Fibroblast of skin of back (primary cell): ENCODE data around the gene SPEF1.
"Not testable (repeated sequence)": the region's sequence is repeated elsewhere in the genome, so short reads cannot be mapped to it uniquely, and the experiment has no call there.

Experiments
- DNase-seq: peaks from one replicate; pipeline ENCODE4 v3.0.0-alpha.2; 2013

The SPEF1 gene

DNA sequence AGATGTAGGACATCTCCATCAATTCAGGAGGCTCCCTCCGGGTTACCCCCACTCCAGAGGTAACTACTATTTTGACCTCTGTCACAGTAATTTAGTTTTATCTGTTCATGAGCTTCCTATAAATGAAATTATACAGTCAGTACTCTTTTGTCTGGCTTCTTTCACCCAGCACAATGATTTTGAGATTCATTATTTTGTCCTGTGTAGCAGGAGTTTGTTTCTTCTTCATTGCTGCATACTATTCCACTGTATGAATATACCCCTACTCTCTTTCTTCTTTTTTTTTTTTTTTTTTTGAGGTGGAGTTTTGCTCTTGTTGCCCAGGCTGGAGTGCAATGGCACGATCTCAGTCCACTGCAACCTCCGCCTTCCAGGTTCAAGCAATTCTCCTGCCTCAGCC lies 27.3 kb upstream of the SPEF1 start:
- DNase-seq = no peak

DNA sequence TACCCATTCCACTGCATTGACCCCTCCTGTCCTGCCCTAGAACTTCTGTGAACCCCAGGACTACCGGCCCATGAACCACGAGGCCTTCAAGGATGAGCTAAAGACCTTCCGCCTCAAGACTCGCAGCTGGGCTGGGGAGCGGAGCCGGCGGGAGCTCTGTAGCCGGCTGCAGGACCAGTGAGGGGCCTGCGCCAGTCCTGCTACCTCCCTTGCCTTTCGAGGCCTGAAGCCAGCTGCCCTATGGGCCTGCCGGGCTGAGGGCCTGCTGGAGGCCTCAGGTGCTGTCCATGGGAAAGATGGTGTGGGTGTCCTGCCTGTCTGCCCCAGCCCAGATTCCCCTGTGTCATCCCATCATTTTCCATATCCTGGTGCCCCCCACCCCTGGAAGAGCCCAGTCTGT lies 23.5 kb upstream of the SPEF1 start:
- no peak for DNase-seq

DNA sequence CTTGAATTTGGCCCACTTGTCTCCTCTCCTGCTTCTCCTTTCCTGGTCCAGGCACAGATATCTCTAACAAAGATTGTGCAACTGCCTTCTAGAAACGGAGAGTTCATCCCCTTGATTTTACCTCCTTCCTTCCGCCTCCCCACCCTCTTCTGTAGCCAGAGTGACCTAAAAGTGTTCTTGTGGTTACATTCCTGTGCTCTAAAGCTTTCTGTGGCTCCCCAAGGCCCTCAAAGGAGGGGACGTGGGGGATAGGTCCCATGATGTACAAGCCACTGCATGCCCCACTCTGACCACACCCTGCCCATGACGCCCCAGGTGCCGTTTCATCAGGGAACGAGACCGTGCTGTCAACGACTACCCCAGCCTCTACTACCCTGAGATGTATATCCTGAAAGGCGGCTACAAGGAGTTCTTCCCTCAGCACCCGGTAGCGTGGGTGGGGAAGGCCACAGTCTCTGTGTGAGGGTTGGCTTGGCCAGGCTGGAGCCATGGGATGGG lies 23.1 kb upstream of the SPEF1 start:
- DNase-seq = no peak

DNA sequence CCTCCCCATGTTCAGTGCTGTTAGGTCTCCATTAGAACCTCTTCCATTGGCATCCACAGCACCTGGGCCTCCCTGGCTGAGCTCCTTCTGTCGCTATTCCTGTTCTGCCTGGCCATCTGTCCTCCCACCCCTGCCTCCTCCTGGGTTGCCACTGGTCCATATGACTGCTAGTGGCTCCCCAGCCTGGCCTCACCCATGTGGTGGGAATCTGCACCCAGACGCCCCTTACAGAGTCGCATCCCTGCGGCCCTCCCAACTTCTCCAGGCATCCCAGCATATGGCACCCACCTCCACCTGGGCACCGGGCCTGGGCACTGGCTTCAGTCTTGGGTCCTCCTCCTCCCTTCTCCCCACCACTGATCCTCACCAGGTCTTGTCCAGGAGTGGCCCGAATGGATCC lies 22.6 kb upstream of the SPEF1 start:
- no peak for DNase-seq

DNA sequence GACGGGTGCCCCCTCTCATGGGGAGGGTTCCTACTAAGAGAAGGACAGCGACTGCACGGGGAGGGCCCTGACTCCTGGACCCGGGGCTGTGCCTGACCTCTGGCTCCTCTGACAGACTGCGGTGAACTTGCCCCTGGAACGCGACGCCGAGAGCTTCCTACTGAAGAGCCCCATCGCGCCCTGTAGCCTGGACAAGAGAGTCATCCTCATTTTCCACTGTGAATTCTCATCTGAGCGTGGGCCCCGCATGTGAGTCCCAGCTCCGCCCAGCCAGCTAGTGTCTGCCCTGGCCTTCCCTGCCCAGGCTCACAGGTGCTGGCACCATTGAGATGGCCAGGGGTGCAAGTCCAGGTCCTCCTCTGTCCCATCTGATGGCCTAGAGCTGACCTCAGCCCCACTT lies 22.0 kb upstream of the SPEF1 start:
- no peak for DNase-seq

DNA sequence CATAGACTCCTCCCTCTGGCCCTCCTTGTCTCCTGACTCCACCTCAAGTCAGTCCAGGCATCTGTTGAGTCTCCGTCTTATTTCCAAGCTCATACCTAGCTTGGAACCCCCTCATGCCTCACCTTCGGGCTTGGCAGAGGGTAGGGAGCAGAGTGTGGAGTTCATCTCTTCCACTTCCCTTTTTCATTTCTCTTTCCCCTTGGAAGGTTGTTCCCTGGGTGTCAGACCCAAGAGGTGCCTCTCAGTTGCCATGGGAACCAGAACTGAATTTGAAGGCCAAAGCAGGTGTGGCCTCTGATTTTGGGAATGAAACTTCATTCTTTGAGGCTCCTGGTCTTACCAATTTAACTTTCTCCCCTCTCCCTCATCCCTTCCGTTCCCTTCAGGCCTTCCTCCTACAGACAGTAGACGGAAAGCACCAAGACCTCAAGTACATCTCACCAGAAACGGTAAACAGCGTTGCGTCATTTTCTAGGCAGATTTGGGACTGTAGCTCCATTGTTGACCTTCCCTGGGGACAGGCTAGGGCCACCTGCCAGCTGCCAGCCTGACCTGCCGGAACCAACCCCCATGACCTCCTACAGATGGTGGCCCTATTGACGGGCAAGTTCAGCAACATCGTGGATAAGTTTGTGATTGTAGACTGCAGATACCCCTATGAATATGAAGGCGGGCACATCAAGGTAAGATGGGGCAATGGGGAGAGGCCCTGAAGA lies 21.4 kb upstream of the SPEF1 start:
- DNase-seq = no peak

DNA sequence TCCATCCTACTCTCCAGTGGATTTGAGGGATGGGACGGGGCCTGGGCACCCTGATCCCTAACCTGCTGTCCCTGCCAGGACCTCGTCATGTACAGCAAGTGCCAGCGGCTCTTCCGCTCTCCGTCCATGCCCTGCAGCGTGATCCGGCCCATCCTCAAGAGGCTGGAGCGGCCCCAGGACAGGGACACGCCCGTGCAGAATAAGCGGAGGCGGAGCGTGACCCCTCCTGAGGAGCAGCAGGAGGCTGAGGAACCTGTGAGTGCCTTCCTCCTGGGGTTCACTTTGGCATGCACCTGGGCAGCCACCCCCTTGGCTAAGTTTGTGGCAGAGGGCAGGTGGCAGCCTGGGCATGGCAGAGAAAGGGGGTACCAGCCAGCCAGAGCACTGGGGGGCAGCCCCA lies 20.6 kb upstream of the SPEF1 start:
- DNase-seq = no peak

DNA sequence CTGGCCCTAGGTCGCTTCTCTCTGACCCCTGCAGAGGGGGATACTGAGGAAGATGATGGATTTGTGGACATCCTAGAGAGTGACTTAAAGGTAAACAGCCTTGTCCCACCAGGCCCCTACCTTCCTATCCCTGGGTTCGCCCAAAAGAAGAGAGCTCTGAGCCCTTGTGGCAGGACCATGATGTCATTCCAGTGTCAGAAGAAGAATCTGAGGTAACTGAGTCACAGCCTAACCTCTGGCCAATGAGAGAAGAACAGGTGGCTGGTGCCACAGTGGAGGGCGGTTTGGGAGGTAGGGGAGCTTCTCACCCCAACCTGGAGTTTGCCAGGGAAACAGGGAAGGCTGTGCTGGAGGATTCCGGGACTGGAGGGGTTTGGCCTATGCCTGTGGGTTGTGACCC lies 20.1 kb upstream of the SPEF1 start:
- DNase-seq = no peak

DNA sequence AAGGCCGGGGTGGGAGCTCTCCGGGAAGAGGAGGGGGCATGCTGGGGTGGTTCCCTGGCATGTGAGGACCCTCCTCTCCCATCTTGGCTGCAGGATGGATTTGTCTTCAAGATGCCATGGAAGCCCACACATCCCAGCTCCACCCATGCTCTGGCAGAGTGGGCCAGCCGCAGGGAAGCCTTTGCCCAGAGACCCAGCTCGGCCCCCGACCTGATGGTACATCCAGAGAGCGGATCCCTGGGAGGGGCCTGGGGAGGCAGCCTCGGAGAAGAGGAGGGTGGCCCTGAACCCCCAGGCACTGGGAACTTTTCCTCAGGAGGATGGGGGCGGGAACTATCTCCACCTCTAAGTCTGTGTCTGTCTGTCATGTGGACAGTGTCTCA lies 19.6 kb upstream of the SPEF1 start:
- no peak for DNase-seq

DNA sequence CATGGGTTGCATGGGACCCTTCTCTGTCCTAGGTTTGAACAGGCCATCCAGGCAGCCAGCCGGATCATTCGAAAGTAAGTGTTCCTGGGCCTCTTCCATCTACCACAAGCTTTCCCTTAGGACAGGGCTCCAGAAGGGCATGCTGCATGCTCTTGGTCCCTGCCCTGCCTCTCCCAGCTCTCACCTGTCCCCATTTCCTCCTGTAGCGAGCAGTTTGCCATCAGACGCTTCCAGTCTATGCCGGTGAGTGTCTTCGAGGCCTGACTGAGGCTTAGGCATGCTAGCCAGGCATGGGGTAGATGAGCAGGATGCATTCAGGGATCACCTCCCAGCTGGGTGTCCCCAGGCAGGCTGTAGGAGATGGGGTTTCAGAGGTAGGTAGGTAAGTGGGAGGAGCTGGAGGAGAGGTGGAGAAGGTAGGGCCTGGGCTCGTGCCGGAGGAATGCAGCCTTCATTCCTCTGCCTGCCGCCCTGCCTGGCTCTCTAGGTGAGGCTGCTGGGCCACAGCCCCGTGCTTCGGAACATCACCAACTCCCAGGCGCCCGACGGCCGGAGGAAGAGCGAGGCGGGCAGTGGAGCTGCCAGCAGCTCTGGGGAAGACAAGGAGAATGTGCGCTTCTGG lies 19.1 kb upstream of the SPEF1 start:
- DNase-seq = no peak

DNA sequence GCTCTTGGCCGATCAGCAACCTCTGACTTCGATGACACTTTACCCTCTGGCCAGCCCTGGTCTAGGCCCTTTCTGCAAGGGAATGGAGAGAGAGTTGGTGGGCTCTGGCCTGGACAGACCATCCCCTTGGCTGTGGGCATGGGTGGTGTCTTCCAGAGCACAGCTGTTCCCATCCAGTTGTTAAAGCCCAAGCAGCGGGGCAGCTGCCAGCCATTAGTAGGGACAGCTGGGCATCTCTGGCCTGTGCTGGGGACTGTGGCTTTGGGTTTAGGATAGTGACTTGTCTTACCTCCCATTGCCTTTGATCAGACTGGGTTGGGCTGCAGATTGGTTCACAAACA lies 17.6 kb upstream of the SPEF1 start:
- DNase-seq = no peak

DNA sequence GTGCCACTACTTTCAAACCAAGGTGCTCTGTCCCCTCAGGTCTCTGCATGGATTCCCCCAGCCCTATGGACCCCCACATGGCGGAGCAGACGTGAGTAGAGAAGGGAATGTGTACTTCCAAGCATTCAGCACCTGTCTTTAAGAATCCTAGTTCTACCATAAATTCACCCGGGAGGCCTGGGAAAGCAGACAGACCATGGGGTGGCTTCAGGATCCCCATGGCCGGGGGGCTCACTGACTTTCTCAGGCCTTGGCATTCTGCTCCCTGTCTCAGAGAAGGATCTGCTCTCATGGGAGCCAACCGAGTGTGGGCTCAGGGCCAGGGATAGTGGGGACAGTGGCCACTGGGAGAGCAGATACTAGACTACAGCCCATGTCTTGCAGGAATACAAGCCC lies 17.1 kb upstream of the SPEF1 start:
- no peak for DNase-seq

DNA sequence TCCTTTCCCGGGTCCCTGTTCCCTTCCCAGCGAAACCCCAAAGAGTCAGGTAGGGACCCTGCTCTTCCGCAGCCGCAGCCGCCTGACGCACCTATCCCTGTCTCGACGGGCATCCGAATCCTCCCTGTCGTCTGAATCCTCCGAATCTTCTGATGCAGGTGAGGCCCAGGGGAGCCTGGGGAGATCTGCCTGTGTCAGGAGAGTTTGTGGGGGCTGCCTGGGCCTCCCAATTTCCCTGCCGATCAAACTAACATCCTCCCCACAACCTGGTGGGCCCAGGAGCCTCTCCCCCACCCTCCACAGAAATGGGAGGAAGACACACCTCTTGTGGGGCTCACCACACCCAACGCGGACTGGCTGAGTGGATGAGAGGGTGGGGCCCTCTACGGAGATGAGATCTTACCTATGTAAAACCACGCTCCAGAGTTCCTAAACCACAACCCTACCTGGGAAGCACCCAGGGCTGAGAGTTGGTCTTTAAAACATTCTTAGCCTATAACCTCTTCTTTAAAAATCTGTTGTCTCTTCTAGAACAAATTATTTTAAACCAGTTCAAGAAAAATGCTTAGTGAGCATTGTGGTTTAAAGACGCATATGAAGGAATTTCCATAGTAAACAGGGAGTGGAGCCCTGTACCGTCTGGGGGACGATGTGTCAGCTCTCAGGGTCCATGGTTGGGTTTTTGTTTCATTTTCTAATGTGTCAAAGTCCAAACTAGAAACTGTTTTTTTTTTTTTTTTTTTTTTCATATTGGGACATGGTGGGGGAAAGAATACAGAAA lies 16.5 kb upstream of the SPEF1 start:
- peak; percentile 55 for DNase-seq

DNA sequence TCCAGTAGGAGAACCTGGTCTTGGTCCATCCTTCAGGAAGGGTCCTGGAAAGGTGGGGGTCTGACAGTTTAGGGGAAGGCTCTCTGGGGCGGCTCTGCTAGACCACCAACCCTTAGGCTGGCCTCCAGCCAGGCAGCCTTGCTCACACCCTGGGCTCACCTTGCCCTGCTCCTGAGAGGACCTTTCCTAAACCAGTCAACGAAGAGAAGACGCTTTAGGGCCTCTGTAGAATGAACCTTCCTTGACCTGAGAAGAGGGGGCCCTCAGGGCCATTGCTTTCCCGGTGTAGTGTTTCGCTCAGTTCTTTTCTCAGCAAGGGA lies 15.9 kb upstream of the SPEF1 start:
- no peak for DNase-seq

DNA sequence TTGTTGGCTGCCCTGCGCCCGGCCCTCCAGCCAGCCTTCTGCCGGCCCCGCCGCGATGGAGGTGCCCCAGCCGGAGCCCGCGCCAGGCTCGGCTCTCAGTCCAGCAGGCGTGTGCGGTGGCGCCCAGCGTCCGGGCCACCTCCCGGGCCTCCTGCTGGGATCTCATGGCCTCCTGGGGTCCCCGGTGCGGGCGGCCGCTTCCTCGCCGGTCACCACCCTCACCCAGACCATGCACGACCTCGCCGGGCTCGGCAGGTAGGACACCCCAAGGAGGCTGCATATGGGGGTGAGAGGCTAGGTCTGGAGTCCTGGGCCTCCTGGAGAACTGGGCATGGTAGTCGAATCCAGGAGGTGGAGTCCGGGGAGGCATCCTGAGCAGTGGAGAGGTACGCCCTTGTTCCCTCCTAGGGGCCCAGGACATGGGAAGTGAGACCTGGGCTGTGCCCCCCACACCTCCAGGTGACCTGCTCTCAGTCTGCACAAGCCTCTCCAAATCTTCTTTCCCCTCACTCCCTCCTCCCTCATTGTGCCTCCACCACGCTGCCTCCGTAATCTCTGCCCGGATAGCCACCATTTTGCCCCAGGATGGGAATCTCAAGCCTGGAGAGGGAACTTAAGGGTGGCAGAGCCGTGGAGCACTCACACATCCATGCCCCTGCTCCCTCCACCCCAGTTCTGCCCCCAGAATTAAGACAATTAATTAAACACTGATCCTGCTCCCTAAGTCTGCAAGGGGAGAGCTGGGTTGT lies 15.4 kb upstream of the SPEF1 start:
- no peak for DNase-seq

DNA sequence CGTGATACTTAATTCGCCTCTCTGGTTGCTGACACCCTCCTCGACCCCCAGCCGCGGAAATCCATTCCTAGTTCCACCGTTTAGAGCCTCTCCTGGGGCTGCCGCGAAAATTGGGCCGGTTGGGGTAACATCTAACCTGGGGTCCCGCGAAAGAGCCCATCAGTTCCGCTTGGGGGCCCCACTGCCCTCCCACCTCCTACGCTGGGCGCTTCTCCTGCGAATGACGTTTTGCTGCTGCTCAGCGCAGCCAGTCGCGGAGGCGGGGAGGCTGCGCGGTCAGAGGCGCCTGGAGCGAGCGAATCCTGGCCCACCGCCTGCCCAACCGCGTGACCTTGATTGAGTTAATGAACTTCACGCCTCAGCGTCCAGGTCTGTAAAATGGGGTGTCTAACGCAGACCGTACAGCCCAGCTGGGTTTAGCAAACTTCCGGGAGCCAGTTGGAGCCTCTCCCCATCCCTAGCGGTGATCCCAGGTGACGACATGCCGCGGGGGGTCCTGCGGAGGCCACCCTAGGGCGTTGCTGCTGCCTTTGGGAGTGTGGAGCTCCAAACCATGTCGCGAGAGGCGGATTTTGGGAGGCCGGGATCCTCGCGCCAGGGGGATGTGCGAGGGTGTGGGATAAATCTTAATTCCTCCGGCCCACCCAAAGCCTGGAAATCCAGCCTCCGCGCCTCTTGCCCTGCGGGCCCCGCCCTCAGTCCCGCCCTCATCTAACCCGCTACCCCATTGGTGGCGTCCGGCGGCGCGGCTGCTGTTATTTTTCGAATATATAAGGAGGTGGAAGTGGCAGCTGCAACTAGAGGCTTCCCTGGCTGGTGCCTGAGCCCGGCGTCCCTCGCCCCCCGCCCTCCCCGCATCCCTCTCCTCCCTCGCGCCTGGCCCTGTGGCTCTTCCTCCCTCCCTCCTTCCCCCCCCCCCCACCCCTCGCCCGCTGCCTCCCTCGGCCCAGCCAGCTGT lies 14.5 kb upstream of the SPEF1 start, which contains the start of gene CDC25B:
Gene CDC25B, plus strand, starts transcription at position 800 of the 958 bp plus-strand sequence. CDS start 222 bp downstream, outside the sequence.
- peak; percentile 95 for DNase-seq

DNA sequence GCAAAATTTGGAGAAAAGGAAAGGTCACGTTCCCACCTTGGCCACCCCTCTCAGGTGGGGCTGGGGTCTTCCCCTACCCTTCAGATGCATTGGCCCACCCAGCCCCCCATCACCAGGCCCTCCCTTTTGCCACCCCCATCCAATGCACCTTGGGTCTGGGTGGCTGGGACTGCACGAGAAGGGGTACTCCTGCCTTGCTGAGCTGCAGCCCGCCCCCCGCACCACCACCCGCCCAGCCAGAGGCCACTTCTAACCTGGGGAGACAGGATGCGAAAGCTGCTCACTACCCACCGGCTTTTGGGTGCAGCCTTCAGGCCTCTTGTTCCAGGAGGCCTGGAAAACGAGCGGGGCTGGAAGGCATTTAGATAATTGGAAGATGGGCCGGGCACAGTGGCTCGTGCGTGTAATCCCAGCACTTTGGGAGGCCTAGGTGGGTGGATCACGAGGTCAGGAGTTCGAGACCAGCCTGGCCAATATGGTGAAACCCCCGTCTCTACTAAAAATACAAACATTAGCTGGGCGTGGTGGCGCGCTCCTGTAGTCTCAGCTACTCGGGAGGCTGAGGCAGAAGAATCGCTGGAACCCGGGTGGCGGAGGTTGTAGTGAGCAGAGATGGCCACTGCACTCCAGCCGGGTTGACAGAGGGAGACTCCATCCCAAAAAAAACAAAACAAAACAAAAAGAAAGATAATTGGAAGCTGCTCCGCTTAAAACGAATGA lies 13.6 kb upstream of the SPEF1 start:
- no peak for DNase-seq

DNA sequence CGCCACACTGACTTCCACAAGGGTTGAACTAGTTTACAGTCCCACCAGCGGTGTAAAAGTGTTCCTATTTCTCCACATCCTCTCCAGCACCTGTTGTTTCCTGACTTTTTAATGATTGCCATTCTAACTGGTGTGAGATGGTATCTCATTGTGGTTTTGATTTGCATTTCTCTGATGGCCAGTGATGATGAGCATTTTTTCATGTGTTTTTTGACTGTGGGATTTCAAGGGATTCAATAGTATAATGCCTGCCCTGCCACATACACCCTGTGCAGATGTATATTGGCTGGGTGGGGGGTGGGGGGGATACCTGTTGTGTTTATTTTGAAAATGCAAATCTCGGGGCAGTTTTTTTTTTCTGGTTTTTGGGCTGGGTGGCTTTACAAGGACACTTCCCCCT lies 12.9 kb upstream of the SPEF1 start:
- not testable (repeated sequence) for DNase-seq

DNA sequence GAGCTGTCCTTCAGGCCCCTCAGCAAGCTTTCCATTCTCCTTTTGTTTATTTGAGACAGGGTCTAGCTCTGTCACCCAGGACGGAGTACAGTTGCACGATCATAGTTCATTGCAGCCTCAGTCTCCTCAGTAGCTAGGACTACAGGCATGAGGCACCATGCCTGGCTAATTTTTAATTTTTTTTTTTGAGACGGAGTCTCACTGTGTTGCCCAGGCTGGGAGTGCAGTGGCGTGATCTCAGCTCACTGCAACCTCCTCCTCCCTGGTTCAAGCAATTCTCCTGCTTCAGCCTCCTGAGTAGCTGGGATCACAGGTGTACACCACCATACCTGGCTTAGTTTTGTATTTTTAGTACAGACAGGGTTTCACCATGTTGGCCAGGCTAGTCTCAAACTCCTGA lies 8.0 kb upstream of the SPEF1 start:
- DNase-seq = not testable (repeated sequence)

DNA sequence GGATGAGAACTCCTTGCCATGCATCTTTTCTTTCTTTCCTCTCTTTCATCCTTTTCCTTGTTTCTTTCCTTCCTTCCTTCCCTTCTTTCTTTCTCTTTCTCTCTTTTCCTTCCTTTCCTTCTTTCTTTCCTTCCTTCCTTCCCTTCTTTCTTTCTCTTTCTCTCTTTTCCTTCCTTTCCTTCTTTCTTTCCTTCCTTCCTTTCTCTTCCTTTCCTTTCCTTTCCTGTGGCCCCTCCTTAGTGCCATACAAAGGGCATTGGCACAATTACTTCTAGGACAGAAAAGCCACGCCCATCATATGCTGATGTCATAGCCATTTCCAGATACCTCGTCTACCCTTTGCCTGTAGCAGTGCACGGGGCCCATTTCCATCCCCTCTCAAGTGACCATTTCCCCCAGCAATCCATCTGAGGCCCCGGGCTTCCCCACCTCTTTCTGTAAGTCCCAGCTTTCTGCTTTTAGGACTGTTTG lies 7.5 kb upstream of the SPEF1 start:
- DNase-seq = no peak
